Raji (cell line): ENCODE data around the gene MRPL51.
A peak's percentile ranks its signal among the peaks of the same experiment; 100 is the strongest.

Experiments
- POLR2A ChIP-seq: IDR thresholded peaks from 2 replicates; pipeline ENCODE4 v1.6.1; 2011; ENCODE audit warnings: low read depth, low read length, control low read depth; ENCODE audit not compliant: insufficient read depth

Gene MRPL51

DNA sequence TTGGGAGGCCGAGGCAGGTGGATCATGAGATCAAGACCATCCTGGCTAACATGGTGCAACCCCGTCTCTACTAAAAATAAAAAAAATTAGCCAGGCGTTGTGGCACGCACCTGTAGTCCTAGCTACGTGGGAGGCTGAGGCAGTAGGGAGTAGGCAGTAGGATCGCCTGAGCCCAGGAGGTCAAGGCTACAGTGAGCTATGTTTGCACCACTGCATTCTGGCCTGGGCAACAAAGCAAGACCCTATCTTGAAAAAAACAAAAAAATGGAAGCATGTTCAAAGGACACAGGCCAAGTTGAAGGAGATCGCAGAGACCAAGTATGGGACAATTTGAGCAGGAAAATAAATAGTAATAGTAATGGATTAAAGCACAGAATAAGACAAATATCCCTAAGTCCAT is 15.0 kb upstream of the MRPL51 start:
- TF ChIP-seq POLR2A, result no peak

DNA sequence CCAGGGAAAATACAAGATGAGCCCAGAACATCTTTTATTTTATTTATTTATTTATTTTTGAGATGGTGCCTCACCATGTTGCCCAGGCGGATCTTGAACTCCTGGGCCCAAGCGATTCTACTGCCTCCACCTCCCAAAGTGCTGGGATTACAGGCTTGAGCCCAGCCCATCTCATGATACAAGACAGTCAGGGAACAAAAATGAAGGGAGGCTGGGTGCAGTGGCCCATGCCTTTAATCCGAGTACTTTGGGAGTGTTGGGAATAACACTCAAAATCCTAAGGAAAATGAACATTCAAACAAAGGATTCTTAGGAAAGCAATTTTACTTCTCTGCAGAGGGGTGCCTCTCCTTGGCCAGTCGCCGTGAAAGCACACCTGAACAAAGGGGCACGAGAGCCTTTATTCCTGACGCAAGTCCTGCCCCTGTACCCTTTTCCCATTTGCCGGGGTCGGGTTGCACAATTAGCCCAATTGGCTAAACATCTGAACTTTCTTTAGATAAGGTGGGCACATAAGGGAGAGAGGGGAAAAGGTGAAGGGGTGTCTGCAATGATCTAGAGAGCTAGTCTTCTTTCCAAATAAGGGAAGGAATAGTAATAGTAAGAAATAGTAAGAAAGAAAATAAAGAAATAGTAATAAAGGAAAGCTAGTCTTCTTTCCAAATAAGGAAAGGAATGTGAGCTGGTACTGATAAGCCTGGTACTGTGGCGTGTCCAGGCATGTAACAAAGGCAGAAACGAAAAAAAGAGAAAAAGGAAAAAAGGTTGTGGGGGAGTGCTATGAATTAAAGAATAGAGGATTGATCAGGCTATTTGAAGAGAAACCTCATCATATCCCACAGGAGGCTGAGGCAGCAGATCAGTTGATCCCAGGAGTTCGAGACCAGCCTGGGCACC is 14.3 kb upstream of the MRPL51 start:
- no peak for TF ChIP-seq POLR2A

DNA sequence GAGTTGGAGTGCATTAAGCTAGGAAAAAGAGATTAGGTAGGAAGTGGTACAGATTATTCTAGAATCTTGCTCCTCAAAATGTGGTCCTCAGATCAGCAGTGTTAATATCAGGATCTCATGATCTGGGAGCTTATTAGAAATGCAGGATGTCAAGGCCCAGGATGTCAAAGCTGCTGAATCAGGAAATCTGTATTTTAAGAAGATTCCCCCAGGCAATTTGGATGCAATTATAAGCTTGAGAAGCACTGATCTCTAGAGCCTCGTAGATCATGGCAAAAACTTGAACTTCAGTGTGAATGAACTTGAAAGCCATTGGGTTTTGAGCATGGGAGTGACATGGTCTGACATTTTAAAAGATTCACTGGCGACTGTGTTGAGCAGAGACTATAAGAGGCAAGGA is 7.4 kb upstream of the MRPL51 start:
- TF ChIP-seq POLR2A, result no peak

DNA sequence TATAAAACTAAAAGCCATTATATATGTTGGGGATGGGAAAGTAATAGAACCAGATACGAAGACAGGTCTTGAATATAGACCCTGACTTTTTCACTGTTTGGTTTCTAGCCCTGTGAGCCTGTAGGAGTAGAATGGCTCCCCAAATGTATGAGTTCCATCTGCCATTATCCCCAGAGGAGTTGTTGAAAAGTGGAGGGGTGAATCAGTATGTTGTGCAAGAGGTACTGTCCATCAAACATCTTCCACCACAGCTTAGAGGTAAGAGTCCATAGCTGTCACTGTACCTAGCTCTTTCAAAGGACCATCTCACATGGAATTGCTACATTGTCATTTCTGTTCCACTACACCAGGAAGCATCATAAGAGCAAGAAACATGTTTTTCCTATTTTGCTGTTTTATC is 1.9 kb upstream of the MRPL51 start:
- TF ChIP-seq POLR2A, result peak; percentile 19; the same call in 1 of the 2 replicates

DNA sequence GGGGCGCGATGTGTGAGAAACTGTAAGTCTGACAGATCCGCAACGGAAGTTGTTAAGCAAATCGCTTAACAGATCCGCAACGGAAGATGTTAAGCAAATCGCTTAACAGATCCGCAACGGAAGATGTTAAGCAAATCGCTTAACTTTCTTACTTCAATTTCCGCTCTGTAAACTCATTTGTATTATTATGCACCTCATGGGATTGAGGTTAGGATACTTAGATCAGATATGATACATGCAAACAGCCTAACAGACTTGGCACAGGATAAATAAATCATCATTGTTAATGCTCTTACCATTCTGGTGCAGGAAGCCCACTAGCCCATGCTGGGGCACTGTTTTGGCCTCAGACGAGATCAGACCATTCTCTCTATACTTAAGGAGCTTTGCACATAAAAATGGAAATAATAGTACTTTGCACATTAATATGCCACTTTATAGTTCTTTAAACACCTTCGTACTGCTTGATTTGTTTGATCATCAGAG is 1.2 kb upstream of the MRPL51 start:
- no peak; the same call in 1 of the 2 replicates for TF ChIP-seq POLR2A

DNA sequence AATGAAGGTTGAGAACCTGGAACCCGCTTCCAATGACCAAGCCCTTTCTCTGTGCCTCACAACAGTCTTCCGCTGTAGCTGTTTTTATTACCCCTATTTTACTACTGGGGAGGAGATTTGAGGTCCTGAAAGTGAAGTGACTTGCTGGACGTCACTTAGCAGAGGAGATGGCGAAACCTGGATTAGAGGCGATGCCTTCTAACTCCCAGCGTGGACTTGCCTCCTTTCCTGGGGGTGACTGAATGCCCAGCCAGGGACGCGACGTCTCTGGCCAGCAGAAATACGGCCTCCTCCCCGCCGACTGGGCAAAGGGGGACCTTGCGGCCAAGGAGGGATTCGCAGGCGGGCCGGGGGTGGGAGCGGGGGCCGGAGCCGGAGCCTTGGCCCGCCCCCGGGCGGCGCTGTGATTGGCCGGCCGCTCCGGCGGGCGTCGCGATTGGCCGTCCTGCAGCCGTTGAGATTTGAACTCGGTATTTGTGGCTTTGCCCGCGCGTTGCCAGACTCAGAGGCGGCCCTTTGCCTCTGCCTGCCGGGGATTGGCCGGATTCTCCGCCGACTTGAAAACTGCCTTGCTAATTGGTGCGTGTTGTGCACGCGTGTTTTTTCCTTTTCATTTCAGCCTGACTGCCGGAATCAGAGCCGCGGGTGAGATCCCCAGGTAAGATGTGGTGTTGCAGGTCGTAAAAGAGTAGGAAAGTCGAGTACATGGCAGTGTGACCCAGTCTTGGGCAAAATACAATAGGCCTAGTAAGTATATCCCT is 615 bp upstream of the MRPL51 start, which contains the start of gene NCAPD2:
NCAPD2 (plus strand) TSS at position 606 of the 761 bp plus-strand sequence. CDS start 997 bp downstream, outside the sequence.
- peak; percentile 87 for TF ChIP-seq POLR2A

DNA sequence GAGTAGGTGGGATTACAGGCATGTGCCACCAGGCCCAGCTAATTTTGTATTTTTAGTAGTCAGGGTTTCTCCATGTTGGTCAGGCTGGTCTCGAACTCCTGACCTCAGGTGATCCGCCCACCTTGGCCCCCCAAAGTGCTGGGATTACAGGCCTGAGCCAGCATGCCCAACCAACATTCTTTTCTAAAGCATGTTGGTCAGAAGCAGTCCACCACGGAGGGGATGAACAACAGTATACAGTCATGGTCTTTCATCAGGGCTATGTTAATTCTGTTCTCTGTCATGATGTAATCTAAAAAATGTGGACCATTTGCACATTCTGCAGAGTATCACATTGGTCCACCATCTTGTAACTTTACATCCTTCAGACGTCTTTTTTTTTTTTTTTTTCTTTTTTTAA is 3.6 kb downstream of the MRPL51 start:
- no peak for TF ChIP-seq POLR2A

DNA sequence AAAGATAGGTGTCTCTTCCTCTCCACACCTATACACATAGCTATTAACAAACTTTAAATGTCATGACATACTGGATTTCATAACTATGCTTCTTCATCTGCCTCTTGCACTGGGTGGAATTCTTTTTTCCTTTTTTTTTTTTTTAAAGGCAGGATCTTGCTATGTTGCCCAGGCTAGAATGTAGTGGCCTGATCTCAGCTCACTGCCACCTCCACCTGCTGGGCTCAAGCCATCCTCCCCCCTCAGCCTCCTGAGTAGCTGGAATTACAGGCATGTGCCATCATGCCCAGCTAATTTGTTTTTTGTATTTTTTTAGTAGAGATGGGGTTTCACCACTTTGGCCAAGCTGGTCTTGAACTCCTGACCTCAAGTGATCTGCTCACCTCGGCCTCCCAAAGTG is 4.8 kb downstream of the MRPL51 start:
- TF ChIP-seq POLR2A, result no peak

DNA sequence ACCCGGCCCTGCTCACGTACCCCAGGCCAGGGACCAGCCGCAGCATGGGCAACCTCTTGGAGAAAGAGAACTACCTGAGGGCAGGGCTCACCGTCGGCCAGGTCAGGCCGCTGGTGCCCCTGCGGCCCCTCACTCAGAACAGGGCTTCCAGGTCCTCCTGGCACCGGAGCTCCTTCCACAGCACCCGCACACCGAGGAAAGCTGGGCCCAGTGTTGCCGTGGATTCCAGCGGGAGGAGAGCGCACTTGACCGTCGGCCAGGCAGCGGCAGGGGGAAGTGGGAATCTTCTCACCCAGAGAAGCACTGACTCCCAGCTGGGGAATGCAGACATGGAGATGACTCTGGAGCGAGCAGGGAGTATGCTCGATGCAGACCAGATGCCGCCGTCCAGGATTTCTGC is 14.6 kb downstream of the MRPL51 start:
- no peak for TF ChIP-seq POLR2A

DNA sequence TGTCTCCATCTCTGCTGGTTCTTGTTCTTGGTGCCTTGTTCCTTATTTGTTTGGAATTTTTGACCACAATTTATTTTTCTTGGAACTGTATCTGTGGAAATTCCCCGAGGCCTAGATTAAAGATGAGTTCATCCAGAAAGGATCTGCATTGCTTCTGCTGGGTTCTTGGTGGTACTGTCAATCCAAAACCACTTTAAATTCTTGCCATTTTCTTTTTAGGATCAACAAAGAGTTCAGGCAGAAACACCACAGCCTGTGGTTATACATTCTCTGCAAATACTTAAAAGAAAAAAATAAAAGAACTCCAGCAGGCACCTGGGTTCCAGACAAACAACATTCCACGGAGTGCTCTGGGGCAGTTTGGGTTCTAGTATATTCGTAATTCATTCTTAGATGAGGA is 16.6 kb downstream of the MRPL51 start:
- TF ChIP-seq POLR2A, result no peak

DNA sequence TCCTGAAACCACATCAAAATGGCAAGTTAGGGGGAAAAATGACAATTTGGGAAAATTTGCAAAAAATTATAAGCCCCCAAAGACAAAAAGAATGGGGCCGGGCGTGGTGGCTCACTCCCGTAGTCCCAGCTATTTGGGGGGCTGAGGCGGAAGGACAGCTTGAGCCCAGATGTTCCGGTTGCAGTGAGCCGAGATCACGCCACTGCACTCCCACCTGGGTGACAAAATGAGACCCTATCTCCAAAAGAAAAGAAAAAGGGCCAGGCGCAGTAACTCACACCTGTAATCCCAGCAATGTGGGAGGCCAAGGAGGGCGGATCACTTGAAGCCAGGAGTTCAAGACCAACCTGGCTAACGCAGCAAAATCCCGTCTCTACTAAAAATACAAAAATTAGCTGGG is 20.6 kb downstream of the MRPL51 start:
- TF ChIP-seq POLR2A, result no peak

DNA sequence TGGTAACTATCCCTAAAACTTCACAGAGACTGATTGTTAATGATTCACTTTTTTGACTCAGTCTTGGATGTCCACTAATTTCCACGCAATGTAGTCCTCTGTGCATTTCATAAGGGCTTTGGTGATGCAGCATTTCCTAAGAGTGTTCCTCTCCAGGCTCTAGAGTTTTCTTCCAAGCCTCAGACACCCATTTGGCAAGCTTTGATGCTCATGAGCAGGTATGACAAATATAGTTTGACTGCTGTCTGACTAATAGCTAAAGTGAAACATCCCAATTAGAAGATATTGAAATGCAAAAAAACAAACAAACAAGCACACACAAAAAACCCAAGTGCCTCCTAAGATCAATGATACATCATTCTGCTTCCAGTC is 21.1 kb downstream of the MRPL51 start:
- no peak for TF ChIP-seq POLR2A

DNA sequence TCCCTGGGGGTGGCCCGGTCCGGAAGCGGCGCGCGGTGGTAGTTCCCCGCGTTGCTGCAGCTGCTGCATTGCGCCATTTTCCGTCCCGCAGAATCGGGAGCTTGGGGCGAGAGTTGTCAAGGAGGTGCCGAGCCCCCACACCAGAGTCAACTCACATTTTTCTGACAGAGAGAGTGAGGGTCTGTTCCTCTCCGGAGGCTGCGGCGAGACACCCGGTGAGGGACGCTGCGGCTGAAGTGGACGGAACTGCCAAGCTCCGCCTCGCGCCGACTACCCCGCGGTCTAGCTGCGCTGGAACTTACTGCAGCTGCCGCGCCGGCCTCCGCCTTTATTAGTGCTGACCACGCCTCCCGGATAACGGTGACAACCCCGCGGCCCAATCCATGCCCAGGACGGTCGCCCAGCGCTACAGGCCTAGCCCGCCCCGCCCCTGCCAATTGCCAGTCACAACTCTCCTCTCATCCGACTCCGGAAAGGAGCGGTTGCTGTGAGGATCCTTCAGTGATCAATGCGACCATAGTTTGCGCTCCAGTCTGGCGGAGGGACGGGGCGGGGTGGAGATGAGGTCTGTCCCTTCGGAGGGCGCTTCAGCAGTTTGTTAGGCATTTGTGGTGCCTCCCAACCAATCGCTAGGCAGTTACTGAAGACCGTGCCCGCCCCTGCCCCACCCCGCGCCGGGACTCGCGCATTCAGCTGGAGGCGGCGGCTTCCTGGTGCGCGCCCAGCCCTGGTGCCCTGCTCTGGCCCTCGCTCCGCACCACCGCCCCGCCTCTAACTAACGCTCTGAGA is 22.5 kb downstream of the MRPL51 start, which contains the start of gene VAMP1:
VAMP1 (minus strand) TSS at position 303 of the 789 bp plus-strand sequence; CDS start at position 157, 146 bp downstream.
- peak; percentile 100 for TF ChIP-seq POLR2A

DNA sequence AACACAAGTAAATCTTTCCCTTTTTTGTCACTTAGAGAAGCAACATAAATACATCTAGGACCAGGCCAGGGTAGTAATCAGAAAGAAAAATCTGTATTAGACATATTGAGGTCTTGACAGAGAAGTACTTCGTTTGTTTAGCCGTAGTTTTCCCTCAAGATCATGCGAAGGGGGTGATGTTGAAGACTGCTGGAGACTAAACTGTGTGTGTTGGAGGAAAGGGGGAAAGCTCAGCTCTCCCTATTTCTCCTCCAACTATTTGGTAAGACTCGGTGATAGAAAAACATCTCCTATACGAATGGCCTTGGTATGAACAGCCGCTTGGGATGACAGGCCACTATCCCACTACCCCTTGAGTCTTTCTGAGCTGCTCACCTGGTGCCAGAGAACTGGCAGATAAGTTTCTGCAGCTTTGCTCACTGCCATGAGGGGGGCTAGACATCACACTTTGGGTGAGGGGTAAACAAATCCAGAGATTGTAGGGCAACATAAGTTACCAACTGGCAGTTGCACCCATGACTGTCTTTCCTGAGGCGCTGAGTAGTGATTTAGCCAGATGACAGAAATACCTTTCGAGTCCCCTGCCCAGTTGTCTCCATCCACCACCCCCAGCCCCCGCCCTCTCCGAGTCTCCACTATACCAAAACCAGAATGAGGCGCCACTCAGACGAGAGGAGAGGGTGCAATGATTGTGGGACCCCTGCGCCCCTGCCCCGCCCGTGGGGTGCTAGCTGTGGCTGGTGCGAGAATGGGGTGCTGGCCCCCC is 23.3 kb downstream of the MRPL51 start:
- no peak for TF ChIP-seq POLR2A
